ENCODE results near the gene KIAA0232.
"Not testable (repeated sequence)": the region's sequence is repeated elsewhere in the genome, so short reads cannot be mapped to it uniquely, and the experiment has no call there.

The KIAA0232 gene

GRCh38 chr4:6811165-6811564, 28.6 kb downstream of the KIAA0232 start:
- DNase-seq = no peak

GRCh38 chr4:6812766-6813165, 30.2 kb downstream of the KIAA0232 start:
- no peak for DNase-seq

GRCh38 chr4:6813725-6814124, 31.2 kb downstream of the KIAA0232 start:
- DNase-seq = no peak

GRCh38 chr4:6815029-6815836, 32.7 kb downstream of the KIAA0232 start:
- no peak for DNase-seq

- no peak for DNase-seq
These were observed 36.8 kb downstream of the KIAA0232 start for GRCh38 chr4:6819295-6819694.

GRCh38 chr4:6820695-6821094, 38.2 kb downstream of the KIAA0232 start:
- DNase-seq = no peak

GRCh38 chr4:6824071-6824470, 41.5 kb downstream of the KIAA0232 start:
- no peak for DNase-seq

- no peak for DNase-seq
These were observed 42.4 kb downstream of the KIAA0232 start for GRCh38 chr4:6824772-6825402.

- no peak for DNase-seq
These were observed 42.9 kb downstream of the KIAA0232 start for GRCh38 chr4:6825403-6825802.

GRCh38 chr4:6826781-6827508, 44.4 kb downstream of the KIAA0232 start:
- no peak for DNase-seq

GRCh38 chr4:6829086-6829485, 46.6 kb downstream of the KIAA0232 start:
- DNase-seq = no peak

- no peak for DNase-seq
These were observed 52.3 kb downstream of the KIAA0232 start for GRCh38 chr4:6834867-6835266.

- DNase-seq = not testable (repeated sequence)
These were observed 53.1 kb downstream of the KIAA0232 start for GRCh38 chr4:6835616-6836015.

- DNase-seq = not testable (repeated sequence)
These were observed 54.6 kb downstream of the KIAA0232 start for GRCh38 chr4:6837106-6837505.

- DNase-seq = no peak
These were observed 57.1 kb downstream of the KIAA0232 start for GRCh38 chr4:6839579-6839978.

GRCh38 chr4:6840062-6840976, 57.8 kb downstream of the KIAA0232 start:
- no peak for DNase-seq

- no peak for DNase-seq
These were observed 62.5 kb downstream of the KIAA0232 start for GRCh38 chr4:6845027-6845426.

- no peak for DNase-seq
These were observed 63.0 kb downstream of the KIAA0232 start for GRCh38 chr4:6845574-6845973.

- no peak for DNase-seq
These were observed 64.7 kb downstream of the KIAA0232 start for GRCh38 chr4:6847178-6847577.

- DNase-seq = no peak
These were observed 66.3 kb downstream of the KIAA0232 start for GRCh38 chr4:6848717-6849305.

GRCh38 chr4:6849691-6850090, 67.2 kb downstream of the KIAA0232 start:
- no peak for DNase-seq

GRCh38 chr4:6851431-6851830, 68.9 kb downstream of the KIAA0232 start:
- DNase-seq = no peak

Measured in GF-D8 (cell line).